Activated CD4-positive, alpha-beta T cell treated with anti-CD3 and anti-CD28 coated beads, Interleukin-2, amount 50 U/mL, for 4 hours (primary cell): ENCODE results near the gene GSTM5.
"Not testable (repeated sequence)": the region's sequence is repeated elsewhere in the genome, so short reads cannot be mapped to it uniquely, and the experiment has no call there.

ENCODE experiments used
- DNase-seq, 2 experiments: peaks; one replicate each; pipeline ENCODE4 v3.0.0-alpha.2; 2020

Gene GSTM5

DNA sequence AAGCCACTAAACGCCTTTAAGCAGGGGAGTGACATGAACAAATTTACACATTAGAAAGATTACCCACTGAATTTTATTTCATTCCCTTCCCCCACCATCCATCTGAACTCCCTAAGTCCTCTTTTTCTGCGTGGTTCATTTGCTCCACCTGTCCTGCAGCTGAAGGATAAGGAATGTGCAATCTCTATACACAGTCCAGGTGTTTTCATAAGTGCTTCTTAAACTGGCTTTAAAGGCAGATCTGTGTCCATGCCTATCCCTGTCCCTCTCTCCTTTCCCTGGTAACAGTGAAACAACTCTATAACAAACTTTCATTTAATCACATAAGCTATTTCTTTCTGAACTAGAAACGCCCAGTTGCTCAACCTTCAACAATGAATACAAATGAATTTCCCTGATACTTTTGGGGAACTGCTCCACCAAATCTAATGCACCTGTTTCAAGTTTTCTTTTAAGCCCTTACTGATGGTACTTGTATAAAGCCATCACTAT is 20.4 kb downstream of the GSTM5 start:
- DNase-seq, result no peak

DNA sequence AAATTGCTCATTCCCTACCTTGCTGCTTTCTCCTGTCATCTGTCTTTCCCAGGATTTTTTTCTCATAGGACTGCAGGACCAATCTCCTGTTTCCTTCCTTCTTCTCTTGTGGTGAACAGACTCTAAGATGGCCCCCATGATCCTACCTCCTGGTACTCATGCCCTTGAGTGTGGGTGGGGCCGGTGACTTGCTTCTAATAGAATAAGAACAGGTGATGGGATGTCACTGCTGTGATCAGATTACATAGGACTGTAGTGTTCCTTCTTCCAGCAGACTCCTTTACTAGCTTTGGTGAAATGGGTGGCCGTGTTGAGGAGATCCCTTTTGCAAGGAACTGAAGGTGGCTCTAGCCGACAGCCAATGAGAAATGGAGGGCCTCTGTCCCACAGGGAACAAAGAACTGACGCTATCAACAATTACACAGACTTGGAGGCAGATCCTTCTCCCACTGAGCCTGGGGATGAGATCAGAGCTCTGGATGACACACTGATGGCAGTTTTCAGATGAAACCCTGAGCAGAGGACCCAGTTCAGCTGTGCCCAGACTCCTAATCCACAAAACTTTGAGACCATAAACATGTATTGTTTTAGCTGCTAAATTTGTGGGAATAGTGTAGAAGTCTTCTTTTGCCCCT is 21.3 kb downstream of the GSTM5 start:
- no peak for DNase-seq

DNA sequence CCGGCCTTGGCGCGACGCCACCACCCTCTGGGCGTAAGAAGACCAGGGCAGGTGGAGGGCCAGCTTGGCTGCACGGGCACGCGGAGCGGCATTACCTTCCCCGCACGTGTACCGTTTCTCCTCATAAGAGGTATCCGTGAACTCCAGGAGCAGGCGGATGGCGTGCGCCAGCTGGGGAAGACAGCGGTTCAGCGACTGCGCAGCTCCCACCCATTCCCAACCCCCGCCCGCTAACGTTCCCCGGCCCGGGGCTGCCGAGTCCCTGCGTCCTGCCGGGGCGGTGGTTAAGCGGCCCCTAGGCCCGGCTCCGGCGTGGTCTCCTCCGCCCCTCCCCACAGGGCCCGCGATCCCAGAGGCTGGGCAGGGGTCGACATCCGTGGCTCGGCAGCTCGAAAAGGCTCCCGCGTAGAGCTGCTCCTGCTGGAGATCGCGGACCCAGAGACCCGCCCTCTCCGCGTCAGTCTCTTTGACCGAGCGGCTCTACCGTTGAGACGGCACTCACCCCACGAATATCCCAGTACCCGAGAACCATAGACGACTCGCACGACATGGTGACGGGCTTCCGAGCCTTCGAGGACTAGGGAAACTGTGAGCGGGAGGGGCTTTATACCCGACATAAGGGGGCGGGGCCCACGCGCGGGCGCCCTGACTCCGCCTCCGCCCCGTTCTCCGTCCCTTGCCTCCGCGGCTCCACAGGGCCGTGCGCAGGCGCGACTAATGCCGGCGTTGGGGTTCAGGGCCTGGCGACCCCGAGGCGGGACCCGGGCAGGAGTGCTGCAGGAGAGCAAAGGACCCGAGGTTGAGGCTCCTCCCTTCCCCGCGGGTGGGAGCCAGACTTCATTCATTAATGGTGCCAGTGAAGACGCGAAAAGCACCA is 27.9 kb downstream of the GSTM5 start:
- peak; percentile 79 to 84 for DNase-seq

DNA sequence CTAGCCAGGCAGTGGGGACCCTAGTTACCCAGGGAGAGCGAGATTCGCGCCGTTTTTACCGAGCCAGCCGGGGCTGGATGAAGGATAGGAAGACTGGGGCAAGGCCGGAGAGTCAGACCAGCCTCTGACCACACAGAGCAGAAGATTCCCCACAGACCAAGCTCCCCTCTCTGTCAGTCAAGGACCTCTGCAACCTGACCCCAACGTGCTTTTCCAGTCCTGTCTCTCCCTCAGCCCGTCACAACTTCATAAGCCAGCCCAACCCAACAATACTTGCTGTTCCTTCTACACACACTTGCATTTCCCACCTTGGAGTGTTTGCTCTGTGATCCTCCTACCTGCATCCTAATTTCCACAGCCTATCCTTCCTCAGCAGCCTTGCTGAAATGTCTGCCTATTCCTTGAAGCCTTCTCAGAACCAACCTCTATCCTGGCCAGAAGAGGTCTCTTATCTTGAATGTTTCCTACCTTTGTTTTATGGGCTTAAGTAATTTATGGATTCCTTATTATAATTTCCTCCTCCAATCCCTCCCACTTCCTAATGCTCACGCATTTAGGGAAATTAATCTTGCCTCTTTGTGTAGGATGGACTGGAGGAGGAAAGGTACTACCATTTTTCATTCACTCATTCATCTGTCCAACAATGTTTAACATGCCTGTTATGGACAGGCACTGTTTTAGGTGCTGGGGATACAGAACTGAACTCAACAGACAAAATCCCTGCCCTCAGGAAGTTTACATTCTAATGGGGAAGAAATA is 28.7 kb downstream of the GSTM5 start, which contains the start of gene GSTM3:
Gene GSTM3, minus strand, starts transcription at position 424 of the 759 bp plus-strand sequence. CDS start 751 bp downstream, outside the sequence.
- no peak for DNase-seq

DNA sequence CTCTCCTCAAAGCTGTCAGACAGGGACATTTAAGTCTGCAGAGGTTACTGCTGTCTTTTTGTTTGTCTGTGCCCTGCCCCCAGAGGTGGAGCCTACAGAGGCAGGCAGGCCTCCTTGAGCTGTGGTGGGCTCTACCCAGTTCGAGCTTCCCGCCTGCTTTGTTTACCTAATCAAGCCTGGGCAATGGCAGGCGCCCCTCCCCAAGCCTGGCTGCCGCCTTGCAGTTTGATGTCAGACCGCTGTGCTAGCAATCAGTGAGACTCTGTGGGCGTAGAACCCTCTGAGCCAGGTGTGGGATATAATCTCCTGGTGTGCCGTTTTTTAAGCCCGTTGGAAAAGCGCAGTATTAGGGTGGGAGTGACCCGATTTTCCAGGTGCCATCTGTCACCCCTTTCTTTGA is 36.3 kb downstream of the GSTM5 start:
- not testable (repeated sequence) for DNase-seq

DNA sequence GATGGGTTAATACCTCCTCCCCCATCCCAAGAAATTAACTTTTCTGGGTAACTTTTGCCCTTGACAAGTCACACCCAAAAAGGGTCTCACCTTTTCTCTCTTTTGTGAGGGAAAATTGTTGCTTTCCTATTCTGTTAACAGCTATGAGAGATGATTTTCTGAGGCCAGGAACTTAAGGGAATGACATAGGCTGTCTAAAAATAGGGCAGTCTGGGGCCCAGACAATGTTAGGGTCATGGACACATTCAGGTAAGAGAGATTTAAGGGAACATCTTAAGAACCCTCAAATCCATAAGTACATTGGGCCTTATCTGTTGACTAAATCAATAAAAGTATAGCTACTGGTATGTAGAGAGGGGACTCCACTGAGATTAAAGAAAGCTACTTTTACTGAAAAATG is 37.2 kb downstream of the GSTM5 start:
- no peak for DNase-seq

DNA sequence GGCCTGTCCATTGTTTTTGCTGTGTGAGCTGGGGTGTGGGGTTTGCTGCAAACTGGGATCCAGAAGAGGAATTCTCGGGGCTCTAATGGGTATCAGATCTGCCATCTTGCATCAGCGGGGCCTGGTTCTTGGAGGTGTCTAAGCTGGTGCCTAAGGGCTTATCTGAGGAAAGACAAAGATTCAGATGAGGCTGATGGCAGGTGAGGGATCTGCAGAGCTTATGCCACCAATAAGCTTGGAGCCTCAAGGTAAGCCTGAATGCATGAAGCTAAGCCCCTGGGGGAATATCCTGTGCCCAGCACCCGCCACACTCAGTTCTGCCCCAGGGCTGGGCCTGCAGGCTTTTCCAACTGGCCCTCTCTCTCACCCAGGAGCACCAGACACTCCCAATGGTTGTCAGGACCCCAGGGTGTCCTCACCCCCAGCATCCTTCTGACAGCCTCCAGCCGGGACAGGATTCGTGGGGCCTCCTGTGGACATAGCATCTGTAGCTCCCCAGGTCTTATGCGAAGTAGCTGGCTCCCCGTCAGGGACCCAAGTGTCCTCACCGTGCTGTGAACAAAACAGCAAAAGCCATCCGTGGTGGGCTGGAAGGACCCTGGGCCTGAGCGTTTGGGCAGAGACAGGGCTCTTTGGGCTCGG is 38.3 kb downstream of the GSTM5 start:
- no peak for DNase-seq

DNA sequence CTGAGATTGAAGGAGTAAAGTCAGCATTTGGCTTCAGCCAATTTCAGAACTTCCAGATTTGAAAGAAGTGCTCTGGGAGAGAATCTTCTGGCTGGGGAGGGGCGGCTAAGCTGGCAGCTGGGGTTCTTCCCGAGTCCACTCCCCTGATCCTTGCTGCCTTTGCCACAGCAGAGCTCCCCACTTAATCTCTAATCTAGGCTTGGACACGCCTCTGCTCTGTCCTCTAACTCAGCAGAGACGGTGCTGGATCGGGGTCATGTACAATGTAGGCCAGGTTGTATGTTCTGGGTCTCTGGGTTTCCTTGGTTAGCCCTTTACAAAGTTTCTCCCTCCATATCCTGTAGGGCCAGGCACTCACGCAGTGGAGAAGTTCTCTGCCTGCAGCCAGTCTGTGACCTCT is 38.9 kb downstream of the GSTM5 start:
- no peak for DNase-seq

DNA sequence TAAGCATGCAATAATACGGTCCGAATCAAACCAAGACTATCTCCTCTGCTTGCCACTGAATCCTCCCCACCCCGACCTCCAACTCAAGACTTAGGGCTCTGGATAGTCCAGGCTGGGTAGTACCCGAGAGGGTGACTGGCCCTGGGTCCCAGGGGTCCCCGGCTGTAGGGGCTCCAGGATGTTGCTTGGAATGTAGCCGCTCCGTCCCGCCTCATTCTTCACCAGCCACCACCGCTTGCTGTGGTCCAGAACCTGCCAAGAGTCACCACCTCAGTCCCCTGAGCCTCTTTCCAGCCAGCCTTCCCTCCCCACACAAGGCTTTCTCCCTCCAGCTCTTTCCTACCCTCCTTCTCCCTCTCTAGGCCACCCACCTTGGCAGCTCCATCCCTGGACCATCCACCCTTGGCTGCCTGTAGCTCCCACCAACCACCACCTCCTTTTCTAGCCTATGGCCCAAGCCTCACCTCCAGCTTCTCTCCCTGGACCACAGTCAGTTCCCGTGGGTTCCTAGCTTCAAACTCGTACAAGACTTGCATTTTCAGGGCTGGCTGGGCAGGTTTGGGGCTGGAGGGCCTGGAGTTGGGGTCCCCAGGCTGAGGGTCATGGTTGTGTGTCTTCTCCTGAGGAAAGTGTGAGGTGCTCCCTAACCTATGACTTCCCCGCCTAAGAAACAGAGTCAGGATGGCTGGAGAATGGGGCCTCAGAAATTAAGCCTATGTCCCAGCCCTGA is 39.6 kb downstream of the GSTM5 start:
- DNase-seq, result no peak

DNA sequence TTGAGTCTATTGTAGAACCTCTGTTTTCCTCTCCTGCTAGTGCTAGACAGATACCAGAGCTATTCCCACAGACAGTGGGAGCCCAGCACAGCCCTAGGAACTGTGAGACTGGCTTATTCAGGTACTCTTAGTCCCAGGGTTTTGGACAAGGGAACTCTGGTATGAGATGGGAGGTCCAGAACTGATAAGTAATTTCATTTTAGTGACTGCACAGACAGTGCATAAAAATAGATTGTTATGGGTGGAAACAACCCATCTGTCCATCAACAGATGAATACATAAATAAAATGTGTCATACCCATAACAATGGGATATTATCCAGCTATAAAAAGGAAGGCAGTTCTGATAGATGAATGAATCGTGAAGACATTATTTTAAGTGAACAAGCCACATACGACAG is 42.7 kb downstream of the GSTM5 start:
- DNase-seq, result no peak

DNA sequence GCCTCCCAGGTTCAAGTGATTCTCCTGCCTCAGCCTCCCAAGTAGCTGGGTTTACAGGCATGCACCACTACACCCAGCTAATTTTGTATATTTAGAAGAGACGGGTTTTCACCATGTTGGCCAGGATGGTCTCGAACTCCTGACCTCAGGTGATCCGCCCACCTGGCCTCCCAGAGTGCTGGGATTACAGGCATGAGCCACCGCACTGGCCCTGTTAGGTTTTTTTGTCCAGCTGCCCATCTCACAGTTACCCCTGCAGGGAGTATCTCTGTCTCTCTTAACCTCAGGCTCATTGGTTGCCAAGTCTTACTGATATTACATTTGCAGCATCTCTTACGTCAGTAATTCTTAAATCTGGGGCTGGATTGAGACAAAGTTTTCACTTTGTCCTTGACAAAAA is 44.3 kb downstream of the GSTM5 start:
- DNase-seq, result not testable (repeated sequence)

DNA sequence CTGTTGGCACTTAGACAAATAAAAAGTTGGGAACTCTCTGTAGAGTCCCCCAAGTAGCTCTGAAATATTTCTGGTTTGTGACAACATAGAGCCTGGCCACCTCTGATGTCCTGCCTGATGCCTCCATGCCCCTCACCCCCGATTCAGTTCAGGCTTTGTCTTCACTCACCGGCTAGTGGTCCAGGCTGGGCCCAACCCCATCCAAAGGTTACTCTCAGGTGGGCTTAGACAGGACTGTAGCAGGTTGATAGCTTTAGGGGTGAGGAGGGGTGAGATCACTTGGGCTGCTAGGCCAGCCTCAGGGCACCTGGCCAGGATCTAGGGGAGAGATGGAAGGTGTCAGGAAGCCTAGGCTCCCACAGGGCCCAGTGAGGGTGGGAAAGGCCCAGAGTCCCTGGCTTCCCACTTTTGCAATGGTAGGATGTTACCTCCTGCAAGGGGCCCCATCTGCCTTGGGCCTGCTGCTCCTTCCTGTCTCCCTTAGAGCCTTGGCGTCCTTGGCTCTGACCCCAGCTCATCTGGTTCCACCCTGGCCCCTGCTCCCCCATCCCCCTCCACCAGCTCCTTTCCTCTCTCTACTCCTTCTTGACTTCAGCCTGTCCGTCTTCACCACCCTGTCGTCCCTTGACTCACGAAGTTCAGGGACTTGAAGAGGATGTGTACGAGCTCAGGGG is 44.9 kb downstream of the GSTM5 start:
- DNase-seq, result no peak

DNA sequence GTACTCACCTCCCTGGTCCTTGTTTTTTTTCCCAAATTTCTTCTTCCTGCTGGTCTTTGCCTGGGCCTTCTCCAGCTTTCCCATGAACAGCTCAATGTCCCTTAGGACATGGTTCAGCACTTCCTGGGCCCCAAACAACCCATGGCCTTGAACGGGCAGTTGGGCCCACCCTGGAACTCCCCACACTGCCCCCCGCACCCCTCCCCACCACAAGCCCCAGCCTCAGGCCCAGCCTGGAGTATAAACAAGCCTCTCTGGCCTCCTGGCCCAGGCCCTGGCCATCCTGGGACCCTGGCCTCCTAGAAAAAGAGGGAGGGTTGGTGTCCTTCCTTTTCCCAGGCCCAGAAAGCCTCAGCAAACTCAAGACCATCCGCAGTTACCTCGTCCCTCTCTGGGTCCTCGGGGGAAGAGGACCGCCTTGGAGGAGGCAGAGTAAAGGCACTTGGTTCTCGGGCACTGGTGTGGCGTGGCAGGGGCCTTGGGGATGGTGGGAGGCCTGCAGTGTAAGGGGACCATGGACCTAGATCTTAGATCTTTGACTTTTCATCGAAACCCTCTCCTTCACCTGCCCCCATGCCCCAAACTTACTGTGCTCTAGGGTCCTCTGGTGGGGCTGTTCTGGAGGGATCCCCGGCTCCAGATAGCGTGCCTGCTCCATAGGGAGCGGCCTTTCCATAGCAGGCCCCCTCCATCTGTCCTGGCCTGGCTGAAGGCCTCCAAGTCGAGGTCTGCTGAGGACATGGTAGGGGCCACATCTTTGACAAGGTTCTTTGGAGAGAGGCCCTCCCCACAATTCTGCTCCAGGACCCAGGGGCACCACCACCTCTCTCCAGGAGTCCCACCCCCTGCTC is 46.1 kb downstream of the GSTM5 start:
- no peak for DNase-seq

DNA sequence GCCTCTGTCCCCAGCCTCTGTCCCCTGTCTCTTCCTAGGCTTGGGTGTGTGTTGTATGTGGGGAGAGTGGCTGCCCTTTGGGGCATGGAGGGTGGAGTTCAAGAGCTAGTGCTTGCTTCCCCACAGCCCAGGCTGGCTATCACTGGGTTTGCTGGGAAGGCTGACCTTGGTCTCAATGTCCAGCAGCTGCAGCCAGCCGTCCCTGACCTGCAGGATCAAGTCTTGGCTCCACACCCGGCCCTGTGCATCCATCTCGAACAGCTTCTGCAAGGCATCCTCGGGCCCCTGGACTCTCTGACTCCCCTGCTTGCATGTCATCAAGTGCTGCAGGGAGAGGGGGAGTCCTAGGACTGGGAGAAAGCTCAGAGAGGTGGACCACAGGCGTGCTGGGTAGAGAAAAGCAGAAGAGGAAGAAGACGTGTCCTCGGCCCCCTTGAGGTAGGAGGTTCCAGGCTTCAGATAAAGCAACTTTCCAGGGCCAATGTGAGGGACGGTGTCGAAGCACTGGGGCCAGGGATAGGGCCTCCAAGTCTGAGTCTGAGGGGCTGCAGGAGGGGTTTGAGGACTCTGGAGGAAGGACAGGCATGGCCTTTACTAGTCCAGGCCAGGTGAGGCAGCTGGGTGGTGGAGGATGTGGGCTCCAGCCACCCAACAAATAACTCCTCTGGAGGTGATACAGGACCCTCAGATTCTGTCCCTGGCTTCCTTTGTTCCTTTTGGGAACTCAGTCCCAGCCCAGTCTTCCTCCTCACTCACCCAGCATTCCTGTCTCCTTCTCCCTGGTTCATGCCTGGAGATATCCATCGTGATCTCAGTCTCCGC is 47.7 kb downstream of the GSTM5 start:
- no peak for DNase-seq

DNA sequence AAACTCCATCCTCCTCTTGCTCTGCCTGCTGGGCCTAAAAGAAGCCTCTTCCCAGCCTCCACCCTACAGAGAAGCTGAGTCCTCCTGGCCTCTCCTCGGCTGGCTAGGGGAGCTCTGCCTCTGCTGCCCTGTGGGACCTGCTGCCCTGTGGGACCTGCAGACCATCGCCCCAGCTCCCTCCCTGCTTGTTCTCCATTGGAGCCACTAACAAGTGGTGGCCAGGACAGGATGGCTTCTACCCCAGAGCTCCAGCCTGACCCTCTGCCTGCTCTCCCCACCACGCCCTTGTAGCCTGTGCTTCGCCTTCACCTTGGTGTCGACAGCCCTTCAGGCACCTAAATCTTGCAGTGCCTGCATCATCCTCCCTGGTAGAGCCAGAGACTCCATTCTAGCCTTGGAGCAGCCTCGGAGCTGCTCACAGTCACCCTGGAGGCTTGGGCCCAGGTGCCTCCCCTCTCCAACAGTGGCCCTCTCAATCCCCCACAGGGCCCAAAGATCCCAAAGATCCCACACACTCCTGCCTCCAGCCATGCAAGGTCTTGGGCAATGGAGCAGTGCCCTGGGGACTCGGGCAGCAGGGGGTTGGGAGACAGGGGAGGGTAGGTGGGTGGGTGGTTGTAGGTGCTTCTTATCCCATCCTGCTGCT is 48.7 kb downstream of the GSTM5 start:
- no peak for DNase-seq

DNA sequence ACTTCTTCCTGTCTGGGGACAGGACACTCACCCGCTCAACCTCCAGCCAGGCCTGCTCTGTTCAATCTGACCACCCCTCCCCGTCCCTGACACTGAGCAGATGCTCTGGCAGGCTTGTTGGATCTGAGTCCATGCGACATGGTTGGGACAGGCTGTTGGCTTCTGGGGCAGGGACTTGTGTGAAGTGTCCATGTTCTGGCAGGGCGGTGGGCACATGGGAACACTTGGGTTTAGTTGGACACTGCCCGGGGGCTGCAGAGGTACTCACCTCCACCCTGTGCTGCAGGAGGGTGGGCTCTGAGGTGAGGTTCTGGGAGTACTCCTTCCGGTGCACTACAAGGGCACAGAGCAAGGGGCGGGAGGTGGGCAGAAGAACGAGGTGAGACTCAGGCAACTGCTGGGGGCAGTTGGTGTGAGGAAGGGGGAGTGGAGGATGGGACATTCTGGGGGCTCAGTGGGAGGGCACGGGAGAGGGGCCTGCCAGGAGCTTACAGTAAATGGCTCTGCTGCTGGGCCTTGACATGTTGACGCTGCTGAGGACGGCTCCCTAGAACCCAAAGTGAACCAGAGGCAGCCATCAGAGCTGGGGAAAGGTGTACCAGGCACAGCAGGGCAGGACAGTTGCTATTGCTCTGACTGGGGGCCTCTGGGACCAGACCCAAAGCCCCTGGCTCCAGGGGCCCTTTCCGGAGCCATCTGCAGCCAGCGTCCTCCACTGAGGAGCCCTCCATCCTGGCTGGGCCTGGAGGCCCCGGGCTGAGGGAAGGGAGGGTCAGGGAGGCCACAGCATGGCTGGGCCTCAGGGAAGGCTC is 49.4 kb downstream of the GSTM5 start:
- DNase-seq, result no peak

DNA sequence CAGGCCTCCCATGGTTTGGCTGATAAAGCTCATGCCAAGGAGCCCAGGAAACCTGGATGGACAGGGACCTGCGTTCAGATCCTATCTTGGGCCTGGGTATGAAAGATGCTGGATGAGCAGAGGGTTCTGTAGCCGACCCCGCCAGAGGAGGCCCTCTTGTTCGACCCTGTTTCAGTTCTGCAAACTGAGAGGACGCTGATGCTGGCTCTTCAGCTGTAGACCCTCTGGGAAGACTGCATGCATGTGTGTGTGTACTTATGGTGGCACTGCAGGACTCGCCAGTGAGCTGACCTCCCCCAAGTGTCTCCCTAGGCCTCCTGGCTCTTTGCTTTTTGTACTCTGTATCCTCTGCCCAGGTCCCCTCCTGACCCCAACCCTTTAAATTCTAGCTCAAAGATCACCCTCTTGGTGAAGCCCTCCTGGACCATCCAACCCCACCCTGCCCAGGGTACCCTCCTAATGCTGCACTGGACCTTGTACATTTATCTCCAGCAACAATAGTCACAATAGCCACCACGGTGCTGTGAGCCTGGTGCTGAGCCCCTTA is 50.1 kb downstream of the GSTM5 start:
- DNase-seq, result no peak
